Measurements from ENCODE around the gene CHST8.

DNA sequence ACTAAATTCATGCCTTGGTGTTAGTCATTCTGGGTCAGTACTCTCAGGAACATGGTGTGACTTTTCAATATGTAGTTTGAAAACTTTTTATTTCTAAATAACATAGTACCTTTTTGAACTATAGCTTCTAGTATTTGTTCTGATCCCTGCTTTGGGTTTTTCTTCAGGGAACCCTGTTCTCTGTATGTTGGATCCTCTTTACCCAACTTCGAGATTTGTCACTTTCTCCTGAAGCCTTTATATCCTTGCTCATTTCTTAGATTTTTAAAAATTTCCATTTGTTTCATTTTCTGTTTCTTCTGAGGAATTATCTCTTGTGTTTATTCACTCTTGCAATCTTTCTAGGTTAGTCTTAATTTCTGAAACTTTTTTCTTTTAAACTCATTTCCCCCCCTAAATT lies 12.4 kb upstream of the CHST8 start:
- TF ChIP-seq POLR2AphosphoS5 (IDR thresholded peaks at IDR 0.05; ENCODE audit: low read depth, low read length) (no peak), TAF1 (IDR thresholded peaks at IDR 0.05; ENCODE audit: borderline replicate concordance, insufficient read depth, low read length) (no peak)
